ENCODE measurements around the gene PRKCA.
"Not testable (repeated sequence)": the region's sequence is repeated elsewhere in the genome, so short reads cannot be mapped to it uniquely, and the experiment has no call there.

DNA sequence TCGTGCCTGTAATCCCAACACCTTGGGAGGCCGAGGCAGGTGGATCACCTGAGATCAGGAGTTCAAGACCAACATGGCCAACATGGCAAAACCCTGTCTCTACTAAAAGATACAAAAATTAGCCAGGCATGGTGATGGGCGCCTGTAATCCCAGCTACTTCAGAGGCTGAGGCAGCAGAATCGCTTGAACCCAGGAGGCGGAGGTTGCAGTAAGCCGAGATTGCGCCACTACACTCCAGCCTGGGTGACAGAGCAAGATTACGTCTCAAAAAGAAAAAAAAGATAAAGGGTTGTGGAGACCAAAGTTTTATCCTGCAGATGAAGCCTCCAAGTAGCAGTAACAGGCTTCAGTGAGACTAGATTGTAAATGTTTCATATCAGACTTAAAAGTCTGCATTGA lies 49.0 kb upstream of the PRKCA start:
- TF ChIP-seq, protein P1, sequence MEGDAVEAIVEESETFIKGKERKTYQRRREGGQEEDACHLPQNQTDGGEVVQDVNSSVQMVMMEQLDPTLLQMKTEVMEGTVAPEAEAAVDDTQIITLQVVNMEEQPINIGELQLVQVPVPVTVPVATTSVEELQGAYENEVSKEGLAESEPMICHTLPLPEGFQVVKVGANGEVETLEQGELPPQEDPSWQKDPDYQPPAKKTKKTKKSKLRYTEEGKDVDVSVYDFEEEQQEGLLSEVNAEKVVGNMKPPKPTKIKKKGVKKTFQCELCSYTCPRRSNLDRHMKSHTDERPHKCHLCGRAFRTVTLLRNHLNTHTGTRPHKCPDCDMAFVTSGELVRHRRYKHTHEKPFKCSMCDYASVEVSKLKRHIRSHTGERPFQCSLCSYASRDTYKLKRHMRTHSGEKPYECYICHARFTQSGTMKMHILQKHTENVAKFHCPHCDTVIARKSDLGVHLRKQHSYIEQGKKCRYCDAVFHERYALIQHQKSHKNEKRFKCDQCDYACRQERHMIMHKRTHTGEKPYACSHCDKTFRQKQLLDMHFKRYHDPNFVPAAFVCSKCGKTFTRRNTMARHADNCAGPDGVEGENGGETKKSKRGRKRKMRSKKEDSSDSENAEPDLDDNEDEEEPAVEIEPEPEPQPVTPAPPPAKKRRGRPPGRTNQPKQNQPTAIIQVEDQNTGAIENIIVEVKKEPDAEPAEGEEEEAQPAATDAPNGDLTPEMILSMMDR (IDR thresholded peaks at IDR 0.05; ENCODE audit: low read depth, low read length, poor library complexity, severe bottlenecking) = not testable (repeated sequence)
- TF ChIP-seq EZH2phosphoT487 (IDR thresholded peaks at IDR 0.05; ENCODE audit: borderline replicate concordance, low read length) = not testable (repeated sequence)

Data from DOHH2 (cell line).